Tibial artery (tissue), 4 donors: ENCODE data around the gene PPM1A.
A peak's percentile ranks its signal among the peaks of the same experiment; 100 is the strongest.

Source experiments
- DNase-seq, 2 donors: peaks; one replicate each; pipeline ENCODE4 v3.0.0-alpha.2; 2019
- H3K27ac ChIP-seq, 2 donors: fragments of 200-600 bp; sonication (generic) in 1 of 2; 1 replicate in 1 of 2; 2 replicates in 1 of 2; pipeline ENCODE4 v1.5.1; 2018 to 2019; ENCODE audit warnings: mild to moderate bottlenecking in 1 of 2
- H3K27me3 ChIP-seq, 2 donors: fragments of 200-600 bp; sonication (generic) in 1 of 2; one replicate each; pipeline versions ENCODE4 v1.5.1 to v1.6.0; 2016 to 2019
- H3K36me3 ChIP-seq, 3 donors: fragments of 200-600 bp; sonication (generic) in 2 of 3; one replicate each; pipeline ENCODE4 v1.5.1; 2016 to 2019; ENCODE audit warnings: mild to moderate bottlenecking in 2 of 3
- H3K4me1 ChIP-seq, 4 donors: fragments of 200-600 bp; sonication (generic) in 2 of 4; 1 replicate in 3 of 4; 2 replicates in 1 of 4; pipeline ENCODE4 v1.5.1; 2016 to 2019
- H3K4me3 ChIP-seq, 2 donors: fragments of 200-600 bp; sonication (generic) in 1 of 2; 1 replicate in 1 of 2; 2 replicates in 1 of 2; pipeline ENCODE4 v1.5.1; 2018 to 2019; ENCODE audit warnings: mild to moderate bottlenecking in 2 of 2
- H3K9me3 ChIP-seq, 3 donors: fragments of 200-600 bp; sonication (generic) in 1 of 3; one replicate each; pipeline ENCODE4 v1.5.1; 2016 to 2019
- intact Hi-C: fragments of 100-400 bp; cut with DNase I; formaldehyde crosslinking; loops from one replicate; pipeline ENCODE4 v1.15.0; 2023; ENCODE audit warnings: low total_unique reads
- TF ChIP-seq, protein P1 (sequence below), 2 experiments: fragments of 200-600 bp in 1 of 2; fragments of 450-650 bp in 1 of 2; IDR thresholded peaks; one replicate each; pipeline ENCODE4 v1.5.1; 2017 to 2019; ENCODE audit warnings: antibody characterized with exemption in 2 of 2, mild to moderate bottlenecking in 1 of 2, moderate library complexity in 1 of 2

PPM1A gene

DNA sequence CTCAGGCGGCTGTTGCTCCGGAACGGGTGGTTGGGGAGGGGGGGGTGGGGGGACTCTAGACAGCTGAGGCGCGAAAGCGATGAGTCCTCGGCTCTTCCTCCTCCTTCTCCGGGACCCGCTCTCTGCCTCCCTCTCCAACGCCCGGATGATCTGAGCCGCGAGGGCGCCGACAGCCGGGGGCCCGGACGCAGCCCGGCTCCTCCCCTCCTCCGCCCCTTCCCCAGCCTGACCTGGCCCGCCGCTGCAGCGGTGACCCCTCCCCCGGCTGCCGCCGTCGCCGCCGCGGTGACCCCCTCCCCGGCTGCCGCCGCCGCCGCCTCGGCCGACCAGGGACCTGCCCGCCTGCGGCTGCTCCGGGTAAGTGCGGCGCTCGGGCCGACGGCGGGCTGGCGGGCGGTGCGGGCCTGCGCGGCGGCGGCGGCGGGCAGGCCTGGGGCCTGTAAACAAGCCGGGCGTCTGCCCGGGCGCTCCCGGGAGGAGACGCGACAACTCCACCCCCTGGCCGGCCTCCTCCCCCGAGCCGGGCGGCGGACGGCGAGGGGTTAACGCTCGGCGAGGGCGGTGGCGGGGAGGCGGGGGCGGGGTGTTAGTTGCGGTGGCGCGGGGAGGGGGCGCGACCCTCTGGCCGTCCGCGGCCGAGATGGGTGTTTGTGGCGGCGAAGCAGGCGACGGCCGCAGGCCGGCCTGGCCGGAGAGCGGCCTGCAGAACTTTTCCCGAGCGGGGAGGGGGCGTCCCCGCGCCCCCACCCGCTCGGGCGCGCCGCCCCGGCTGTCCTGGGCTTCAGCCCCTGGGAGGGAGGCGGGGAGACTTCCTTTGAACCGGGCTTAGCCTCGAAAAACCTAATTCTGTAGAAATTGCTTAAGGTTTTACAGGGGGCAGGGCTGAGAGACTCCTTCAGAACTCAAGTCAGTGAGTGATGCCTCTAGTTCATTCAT is 568 bp downstream of the PPM1A start:
- peak; percentile 49 to 84 for DNase-seq
- TF ChIP-seq, protein P1, sequence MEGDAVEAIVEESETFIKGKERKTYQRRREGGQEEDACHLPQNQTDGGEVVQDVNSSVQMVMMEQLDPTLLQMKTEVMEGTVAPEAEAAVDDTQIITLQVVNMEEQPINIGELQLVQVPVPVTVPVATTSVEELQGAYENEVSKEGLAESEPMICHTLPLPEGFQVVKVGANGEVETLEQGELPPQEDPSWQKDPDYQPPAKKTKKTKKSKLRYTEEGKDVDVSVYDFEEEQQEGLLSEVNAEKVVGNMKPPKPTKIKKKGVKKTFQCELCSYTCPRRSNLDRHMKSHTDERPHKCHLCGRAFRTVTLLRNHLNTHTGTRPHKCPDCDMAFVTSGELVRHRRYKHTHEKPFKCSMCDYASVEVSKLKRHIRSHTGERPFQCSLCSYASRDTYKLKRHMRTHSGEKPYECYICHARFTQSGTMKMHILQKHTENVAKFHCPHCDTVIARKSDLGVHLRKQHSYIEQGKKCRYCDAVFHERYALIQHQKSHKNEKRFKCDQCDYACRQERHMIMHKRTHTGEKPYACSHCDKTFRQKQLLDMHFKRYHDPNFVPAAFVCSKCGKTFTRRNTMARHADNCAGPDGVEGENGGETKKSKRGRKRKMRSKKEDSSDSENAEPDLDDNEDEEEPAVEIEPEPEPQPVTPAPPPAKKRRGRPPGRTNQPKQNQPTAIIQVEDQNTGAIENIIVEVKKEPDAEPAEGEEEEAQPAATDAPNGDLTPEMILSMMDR (IDR thresholded peaks at IDR 0.05), result peak in 1 of 2 experiments; percentile 16
- Histone ChIP-seq H3K36me3 (no peaks in the 10 kb centered on the region), H3K4me1 (peaks cover 0 to 42% (median 27%) of the 10 kb centered on the region in 4 donors), H3K27me3 (no peaks in the 10 kb centered on the region), H3K4me3 (peak overlapping the region; percentile 69 to 98), H3K9me3 (no peaks in the 10 kb centered on the region), H3K27ac (peak overlapping the region; percentile 96 to 98)
- intact Hi-C loops, result loop anchor here (10.0 kb wide), 2 partner anchors 85 to 155 kb away; partner anchors contain the start of genes DHRS7 and PCNX4

DNA sequence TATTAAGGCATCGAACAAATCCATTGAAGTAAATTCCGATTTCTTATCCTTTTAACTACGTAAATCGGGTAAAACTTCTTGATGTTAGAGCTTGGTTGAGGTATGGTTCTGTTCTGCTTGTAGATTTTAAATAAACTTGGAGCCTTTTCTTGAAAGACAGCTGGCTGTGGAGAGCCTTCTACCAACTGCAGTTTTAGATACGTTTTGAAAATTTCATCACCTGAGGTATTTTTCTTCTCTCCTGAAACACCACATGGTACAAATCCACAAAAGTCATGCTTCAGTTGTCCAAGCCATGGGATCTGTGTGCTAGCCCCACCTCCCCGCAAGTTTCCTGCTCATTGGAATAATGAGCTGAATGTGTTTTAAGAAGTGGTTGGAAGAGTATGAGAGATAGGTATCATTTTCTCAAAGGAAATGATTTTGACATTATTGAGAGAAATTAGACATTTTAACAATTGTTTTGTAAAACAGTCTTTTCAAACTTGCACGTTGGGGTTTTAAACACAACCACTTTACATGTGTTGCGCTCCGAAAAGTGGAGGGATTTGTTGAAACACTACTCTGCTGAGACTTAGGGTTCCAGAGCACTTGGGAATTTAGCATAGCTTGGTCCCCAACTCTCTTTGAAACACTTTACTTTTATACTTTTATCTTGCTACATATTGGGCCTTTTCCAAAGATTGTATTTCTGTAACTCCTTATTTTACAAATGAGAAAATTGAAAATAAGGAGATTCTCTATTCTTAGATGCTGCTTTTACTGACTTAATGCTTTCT is 1.4 kb downstream of the PPM1A start:
- Histone ChIP-seq H3K27me3 (no peaks in the 10 kb centered on the region), H3K27ac (peak overlapping the region; percentile 96 to 98), H3K36me3 (no peaks in the 10 kb centered on the region), H3K4me1 (peaks cover 0 to 42% (median 27%) of the 10 kb centered on the region in 4 donors), H3K4me3 (peak overlapping the region; percentile 69 to 98), H3K9me3 (no peaks in the 10 kb centered on the region)
- no peak for DNase-seq
- TF ChIP-seq, protein P1 (IDR thresholded peaks at IDR 0.05), result no peak
- intact Hi-C loops, result no loop called here

DNA sequence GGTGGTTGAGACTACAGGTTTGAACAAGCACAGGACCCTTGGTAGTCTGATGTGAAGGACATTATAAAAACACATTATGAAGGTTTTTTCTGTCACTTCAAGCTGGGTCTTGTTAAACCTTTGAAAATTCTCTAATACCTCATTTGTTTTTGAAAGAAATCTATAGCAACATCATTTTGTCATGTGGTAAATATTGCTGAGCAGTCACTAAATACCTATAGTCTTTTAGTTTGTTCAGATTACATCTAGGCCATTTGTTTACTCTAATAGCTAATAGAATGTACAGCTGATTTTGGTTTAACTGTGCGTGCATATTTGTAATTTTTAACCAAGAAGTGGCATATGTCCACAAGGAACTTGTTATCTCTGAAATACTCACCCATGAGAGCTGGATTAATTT is 2.9 kb downstream of the PPM1A start:
- Histone ChIP-seq H3K27ac (no peak overlapping the region), H3K27me3 (no peaks in the 10 kb centered on the region), H3K4me1 (peaks cover 0 to 55% (median 33%) of the 10 kb centered on the region in 4 donors), H3K36me3 (no peaks in the 10 kb centered on the region), H3K9me3 (no peaks in the 10 kb centered on the region), H3K4me3 (peak overlapping the region; percentile 69 to 98)
- TF ChIP-seq, protein P1 (IDR thresholded peaks at IDR 0.05), result no peak
- no peak for DNase-seq
- intact Hi-C loops, result no loop called here

DNA sequence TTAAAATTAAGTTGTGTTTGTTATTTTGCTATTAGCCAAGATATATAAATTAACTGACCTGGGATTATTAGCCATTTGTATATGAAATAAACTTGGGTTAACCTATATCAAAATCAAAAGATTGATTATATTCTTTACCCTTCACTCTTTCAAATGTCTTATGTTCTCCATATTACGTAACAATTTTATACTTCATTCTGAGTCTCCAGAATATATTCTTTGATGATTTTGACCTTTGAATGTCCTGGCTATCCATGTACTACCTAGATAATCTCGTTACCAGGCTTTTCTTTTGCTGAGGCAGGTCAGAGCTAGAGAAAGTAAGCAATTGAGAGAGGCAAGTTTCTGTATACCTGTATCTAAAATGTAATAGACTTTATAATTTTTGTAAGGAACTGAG is 3.6 kb downstream of the PPM1A start:
- intact Hi-C loops, result no loop called here
- Histone ChIP-seq H3K4me3 (no peak overlapping the region), H3K36me3 (no peaks in the 10 kb centered on the region), H3K27ac (no peak overlapping the region), H3K4me1 (peaks cover 0 to 55% (median 33%) of the 10 kb centered on the region in 4 donors), H3K9me3 (no peaks in the 10 kb centered on the region), H3K27me3 (no peaks in the 10 kb centered on the region)
- TF ChIP-seq, protein P1 (IDR thresholded peaks at IDR 0.05), result no peak
- no peak for DNase-seq

DNA sequence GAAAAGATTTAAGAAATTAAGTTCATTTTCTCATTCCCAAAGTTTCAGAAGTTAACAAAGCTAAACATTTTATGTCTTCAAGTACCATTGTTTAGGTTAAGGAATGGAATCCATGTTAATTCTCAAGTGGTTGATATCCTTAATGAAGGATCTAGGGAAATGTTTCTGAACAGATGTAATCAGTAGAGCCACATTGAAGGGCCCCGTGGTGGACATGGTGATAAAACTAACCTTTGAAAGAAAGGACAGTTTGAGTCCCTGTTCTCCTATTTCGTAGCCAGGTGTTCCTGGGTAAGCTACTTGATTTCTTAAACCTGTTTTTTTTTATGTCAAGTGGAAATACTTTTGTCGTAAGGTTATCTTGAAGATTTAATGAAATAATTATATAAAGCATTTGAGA is 4.6 kb downstream of the PPM1A start:
- H3K4me3 ChIP-seq, result no peak overlapping the region
- TF ChIP-seq, protein P1 (IDR thresholded peaks at IDR 0.05), result no peak
- intact Hi-C loops, result no loop called here
- H3K27ac ChIP-seq, result no peak overlapping the region
- H3K9me3 ChIP-seq, result no peaks in the 10 kb centered on the region
- no peak for DNase-seq
- peaks cover 0 to 66% (median 33%) of the 10 kb centered on the region in 4 donors for H3K4me1 ChIP-seq
- H3K27me3 ChIP-seq, result no peaks in the 10 kb centered on the region
- no peaks in the 10 kb centered on the region for H3K36me3 ChIP-seq
